Stomach (tissue), 9 donors: Measurements from ENCODE around the gene HSPB7. TPM values are rescaled to one million over a fixed set of nuclear protein-coding genes. Genes with fewer than 3 reads are reported as not detected.
"Not testable (repeated sequence)": the region's sequence is repeated elsewhere in the genome, so short reads cannot be mapped to it uniquely, and the experiment has no call there.

Experiments used
- DNase-seq, 2 donors: peaks; one replicate each; pipeline versions ENCODE4 v3.0.0 to v3.0.0-alpha.2; 2013 to 2019
- H3K27ac ChIP-seq, 5 donors: fragments of 200-600 bp in 4 of 5; sonication (generic) in 4 of 5; one replicate each; pipeline ENCODE4 v1.5.1; 2013 to 2019; ENCODE audit warnings: mild to moderate bottlenecking in 1 of 5, moderate library complexity in 1 of 5
- H3K27me3 ChIP-seq, 3 donors: fragments of 200-600 bp; sonication (generic); one replicate each; pipeline ENCODE4 v1.5.1; 2017 to 2019; ENCODE audit warnings: mixed run types in 1 of 3
- H3K36me3 ChIP-seq, 4 donors: fragments of 200-600 bp; sonication (generic); 1 replicate in 3 of 4; 2 replicates in 1 of 4; pipeline ENCODE4 v1.5.1; 2016 to 2019
- H3K4me1 ChIP-seq, 4 donors: fragments of 200-600 bp; sonication (generic); one replicate each; pipeline ENCODE4 v1.5.1; 2016 to 2019
- H3K4me3 ChIP-seq, 4 donors: fragments of 200-600 bp; sonication (generic) in 3 of 4; one replicate each; pipeline ENCODE4 v1.5.1; 2016 to 2019; ENCODE audit warnings: mild to moderate bottlenecking in 1 of 4
- H3K9me3 ChIP-seq, 4 donors: fragments of 200-600 bp; sonication (generic); one replicate each; pipeline ENCODE4 v1.5.1; 2016 to 2019
- EP300 ChIP-seq: sonication (generic); formaldehyde crosslinking; IDR thresholded peaks from one replicate; pipeline ENCODE4 v1.6.1; 2017; ENCODE audit warnings: antibody characterized with exemption
- POLR2A ChIP-seq, 4 donors: fragments of 450-650 bp; IDR thresholded peaks; one replicate each; pipeline ENCODE4 v1.6.1; 2016; ENCODE audit warnings: antibody characterized with exemption in 4 of 4, control low read depth in 2 of 4, mild to moderate bottlenecking in 1 of 4, moderate library complexity in 1 of 4
- POLR2AphosphoS5 ChIP-seq, 3 donors: sonication (generic); formaldehyde crosslinking; IDR thresholded peaks; one replicate each; pipeline ENCODE4 v1.6.1; 2016; ENCODE audit warnings: antibody characterized with exemption in 3 of 3
- WGBS, 5 donors: extraction: QIAGEN DNeasy Blood & Tissue Kit in 3 of 5; methylation state at CpG; one replicate each; pipeline versions ENCODE4 v1.1.5 to v1.1.7; 2013 to 2018; 5-methylcytosine and 5-hydroxymethylcytosine counted together
- intact Hi-C: fragments of 100-400 bp; cut with DNase I; formaldehyde crosslinking; loops from one replicate; pipeline ENCODE4 v1.15.1; 2023; ENCODE audit warnings: low total_unique reads
- polyA plus RNA-seq, 3 donors: library from polyadenylated mRNA; stranded (reverse); fragments of 200-250 nt; gene quantifications; one replicate each; pipeline ENCODE4 v1.2.3, GENCODE V29; 2013
- total RNA-seq, 5 donors: library from RNA; depleted of rRNA; stranded (reverse); fragments of >200 nt; gene quantifications; one replicate each; pipeline versions ENCODE4 v1.1.0 to v1.2.3, GENCODE V29; 2014 to 2016
- TF ChIP-seq, protein P1 (sequence below), 7 experiments: fragments of 450-650 bp in 4 of 7; fragments of 200-600 bp in 3 of 7; sonication (generic) in 3 of 7; IDR thresholded peaks; one replicate each; pipeline ENCODE4 v1.5.1; 2016 to 2019; ENCODE audit warnings: antibody characterized with exemption in 7 of 7, control low read depth in 2 of 7, mild to moderate bottlenecking in 1 of 7
- donor health status: healthy with polysubstance abuse.
- donor health status: Bipolar disorder and iron deficiency.
- donor health status: healthy.

The HSPB7 gene
- total and polyA plus RNA-seq, 8 donors = 9.9 to 83.5 (median 23.8) TPM

DNA sequence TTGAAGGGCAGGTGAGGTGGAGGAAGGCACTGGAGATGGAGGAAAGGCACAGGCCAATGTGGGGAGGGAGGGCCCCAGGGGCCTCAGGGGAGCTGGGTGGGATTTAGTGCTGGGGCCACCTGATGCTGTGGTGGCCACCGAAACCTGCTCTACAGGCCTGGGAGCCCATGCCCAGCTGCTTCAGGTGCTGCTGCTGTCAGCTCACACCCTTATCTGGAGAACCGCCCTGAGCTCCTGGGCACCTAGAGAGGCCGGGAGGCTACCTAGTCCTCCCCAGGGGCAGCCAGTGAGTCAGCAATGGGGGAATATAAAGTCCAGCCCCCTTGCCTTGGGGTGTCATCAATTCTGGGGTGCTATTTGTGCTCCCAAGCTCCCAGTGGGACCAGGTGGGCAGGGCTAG lies 43.4 kb upstream of the HSPB7 start:
- intact Hi-C loops = no loop called here
- peaks cover 9 to 12% (median 10%) of the 10 kb centered on the region in 4 donors for H3K4me1 ChIP-seq
- no peak overlapping the region for H3K4me3 ChIP-seq
- H3K27ac ChIP-seq = no peak overlapping the region
- no peaks in the 10 kb centered on the region for H3K36me3 ChIP-seq
- H3K27me3 ChIP-seq = no peaks in the 10 kb centered on the region
- peak in 1 of 2 donors; percentile 80 for DNase-seq
- WGBS, 5 donors = 31 to 86% (median 43%) methylated on average over 1 to 3 of the region's 3 CpGs
- no peak for TF ChIP-seq EP300
- no peak for TF ChIP-seq POLR2A (IDR thresholded peaks at IDR 0.05)
- no peak for TF ChIP-seq POLR2AphosphoS5 (IDR thresholded peaks at IDR 0.05)
- TF ChIP-seq, protein P1, sequence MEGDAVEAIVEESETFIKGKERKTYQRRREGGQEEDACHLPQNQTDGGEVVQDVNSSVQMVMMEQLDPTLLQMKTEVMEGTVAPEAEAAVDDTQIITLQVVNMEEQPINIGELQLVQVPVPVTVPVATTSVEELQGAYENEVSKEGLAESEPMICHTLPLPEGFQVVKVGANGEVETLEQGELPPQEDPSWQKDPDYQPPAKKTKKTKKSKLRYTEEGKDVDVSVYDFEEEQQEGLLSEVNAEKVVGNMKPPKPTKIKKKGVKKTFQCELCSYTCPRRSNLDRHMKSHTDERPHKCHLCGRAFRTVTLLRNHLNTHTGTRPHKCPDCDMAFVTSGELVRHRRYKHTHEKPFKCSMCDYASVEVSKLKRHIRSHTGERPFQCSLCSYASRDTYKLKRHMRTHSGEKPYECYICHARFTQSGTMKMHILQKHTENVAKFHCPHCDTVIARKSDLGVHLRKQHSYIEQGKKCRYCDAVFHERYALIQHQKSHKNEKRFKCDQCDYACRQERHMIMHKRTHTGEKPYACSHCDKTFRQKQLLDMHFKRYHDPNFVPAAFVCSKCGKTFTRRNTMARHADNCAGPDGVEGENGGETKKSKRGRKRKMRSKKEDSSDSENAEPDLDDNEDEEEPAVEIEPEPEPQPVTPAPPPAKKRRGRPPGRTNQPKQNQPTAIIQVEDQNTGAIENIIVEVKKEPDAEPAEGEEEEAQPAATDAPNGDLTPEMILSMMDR (IDR thresholded peaks at IDR 0.05) = no peak
- no peaks in the 10 kb centered on the region for H3K9me3 ChIP-seq

DNA sequence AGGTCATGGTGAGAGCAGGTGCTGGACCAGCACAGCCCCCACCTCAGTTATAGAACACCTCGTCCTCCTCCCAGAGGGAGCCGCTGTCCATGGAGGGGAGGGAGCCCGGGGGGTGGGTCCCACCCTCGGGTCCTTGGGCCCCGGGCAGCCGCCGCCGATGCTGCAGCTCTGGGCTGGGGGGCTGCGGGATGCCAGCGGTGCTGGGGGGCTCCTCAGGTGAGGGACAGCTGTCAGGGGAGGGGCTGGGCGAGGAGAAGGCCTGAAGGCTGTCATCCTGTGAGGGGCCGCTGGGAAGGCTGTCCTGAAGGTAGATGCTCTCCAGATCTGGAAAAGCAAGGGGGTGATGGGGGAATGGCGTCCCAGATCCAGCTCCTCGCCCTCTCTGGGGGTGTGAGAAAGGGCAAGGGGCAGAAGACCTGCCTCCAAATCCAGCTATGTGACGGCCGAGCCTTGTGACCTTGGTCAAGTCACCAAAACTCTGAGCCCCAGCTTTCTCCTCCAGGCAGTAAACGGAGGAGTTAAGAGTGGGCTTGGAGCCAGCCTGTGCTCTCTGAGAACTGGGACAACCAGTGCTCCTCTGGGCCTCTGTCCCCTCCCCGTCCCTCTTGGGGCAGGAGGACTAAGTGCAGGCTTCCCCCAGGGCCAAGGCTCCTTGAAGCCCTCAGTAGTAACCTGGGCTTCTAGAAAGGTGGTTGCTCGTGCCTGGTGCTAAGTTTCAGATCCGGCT lies 40.7 kb upstream of the HSPB7 start:
- H3K27me3 ChIP-seq, H3K4me3 ChIP-seq, H3K36me3 ChIP-seq, H3K27ac ChIP-seq, intact Hi-C loops, DNase-seq, H3K4me1 ChIP-seq, H3K9me3 ChIP-seq: not testable (repeated sequence)
- WGBS, 5 donors = 64 to 78% (median 74%) methylated on average over 9 to 17 of the region's 20 CpGs

DNA sequence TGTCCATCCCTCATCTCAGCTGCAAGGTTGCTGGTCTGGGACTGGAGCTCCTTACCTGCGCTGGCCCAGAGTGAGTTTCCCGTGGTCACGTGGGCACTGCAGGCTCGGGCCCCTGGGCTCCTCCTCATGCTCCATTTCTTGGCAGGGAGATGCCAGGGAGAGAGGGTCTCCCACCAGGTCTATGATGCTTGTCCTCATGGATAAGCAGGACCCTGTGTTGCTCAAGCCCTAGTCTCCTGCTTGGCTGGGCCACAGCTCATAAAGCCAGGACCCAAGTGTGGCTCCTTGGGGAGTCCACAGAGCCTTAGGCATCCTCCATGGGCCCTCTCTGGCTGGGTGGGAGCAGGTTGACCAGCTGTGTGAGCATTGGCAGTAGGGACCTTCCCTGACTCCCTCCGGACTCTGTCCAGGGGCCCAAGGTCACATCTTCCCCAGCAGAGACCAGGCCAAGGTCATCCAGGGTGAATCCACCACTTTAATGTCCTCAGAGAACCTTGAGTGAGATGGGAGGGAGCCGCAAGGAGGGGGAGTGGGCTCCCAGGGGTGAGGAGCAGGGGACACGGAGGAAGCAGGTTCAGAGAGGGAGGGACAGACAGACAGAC lies 39.6 kb upstream of the HSPB7 start:
- H3K36me3 ChIP-seq, intact Hi-C loops, H3K9me3 ChIP-seq, H3K4me3 ChIP-seq, H3K27ac ChIP-seq, H3K27me3 ChIP-seq, H3K4me1 ChIP-seq, DNase-seq: not testable (repeated sequence)
- 65 to 83% (median 70%) methylated on average over 3 to 7 of the region's 7 CpGs for WGBS, 5 donors

DNA sequence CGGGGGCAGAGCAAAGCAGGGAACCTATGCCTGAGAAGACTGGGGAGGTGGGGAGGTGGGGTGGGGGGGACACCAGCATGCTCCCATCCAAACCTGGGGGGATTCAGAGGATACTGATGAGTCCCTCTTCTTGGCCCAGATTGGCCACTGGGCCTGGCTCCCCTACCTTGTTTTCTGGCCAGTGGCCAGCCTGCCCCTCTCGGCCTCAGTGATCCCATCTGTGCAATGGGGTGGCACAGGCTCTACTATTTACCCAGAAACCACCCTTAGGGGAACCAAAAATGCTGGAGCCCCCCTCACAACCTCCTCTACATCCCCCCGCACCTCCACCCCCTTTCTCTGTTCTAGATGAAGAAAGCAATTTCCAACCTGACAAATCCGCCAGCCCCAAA lies 38.7 kb upstream of the HSPB7 start:
- H3K27ac ChIP-seq, H3K4me1 ChIP-seq, DNase-seq, intact Hi-C loops, H3K9me3 ChIP-seq, H3K27me3 ChIP-seq, H3K4me3 ChIP-seq, H3K36me3 ChIP-seq: not testable (repeated sequence)
- 48 to 82% (median 63%) methylated on average over 1 to 4 of the region's 4 CpGs for WGBS, 5 donors

DNA sequence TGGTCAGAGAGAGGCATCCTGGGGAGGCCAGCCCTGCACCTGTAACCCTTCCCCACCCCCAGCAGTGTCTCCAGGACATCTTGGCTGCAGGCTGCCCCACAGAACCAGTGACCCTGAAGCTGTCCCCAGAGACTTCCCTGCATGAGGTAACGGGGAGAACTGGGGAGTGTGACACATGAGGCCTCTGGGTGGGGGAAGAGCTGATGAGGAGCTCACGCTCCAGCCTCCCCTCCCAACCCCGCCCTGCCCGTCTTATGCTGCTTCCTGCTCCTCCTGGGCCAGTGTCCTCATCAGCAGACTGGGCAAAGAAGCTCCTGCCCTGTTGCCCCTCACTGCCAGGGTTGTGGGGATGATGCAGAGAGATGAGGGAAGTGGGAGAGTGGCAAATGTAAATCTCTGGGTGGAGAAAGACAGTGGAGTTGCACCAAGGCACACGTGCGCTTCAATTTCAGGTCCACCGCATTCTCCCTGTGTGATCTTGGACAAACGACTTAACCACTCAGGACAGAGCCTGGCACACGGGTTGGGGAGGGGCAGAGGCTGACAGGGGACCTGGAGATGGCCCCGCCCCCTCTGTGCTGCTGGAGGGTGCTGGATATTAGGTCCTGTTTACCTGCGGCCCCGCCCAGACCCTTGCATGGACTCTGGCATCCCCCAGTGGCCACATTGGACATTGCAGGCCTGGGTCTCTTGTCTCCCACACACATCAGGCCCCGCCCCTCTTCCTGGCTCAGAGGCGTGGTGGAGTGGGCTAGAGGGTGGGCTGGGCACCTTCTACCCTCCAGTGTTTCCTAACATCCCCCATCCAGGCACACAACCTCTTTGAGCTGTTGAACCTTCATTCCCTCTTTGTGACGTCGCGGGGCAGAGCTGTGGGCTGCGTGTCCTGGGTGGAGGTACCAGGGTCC lies 38.0 kb upstream of the HSPB7 start:
- Histone ChIP-seq H3K27me3 (no peaks in the 10 kb centered on the region), H3K4me3 (no peak overlapping the region), H3K36me3 (no peaks in the 10 kb centered on the region), H3K9me3 (no peaks in the 10 kb centered on the region), H3K4me1 (peaks cover 0 to 10% (median 8%) of the 10 kb centered on the region in 4 donors), H3K27ac (no peak overlapping the region)
- peak; percentile 95 for DNase-seq
- intact Hi-C loops = no loop called here
- 27 to 35% (median 34%) methylated on average over 16 to 18 of the region's 18 CpGs for WGBS, 5 donors
- TF ChIP-seq, protein P1 (IDR thresholded peaks at IDR 0.05) = peak in 5 of 7 experiments; percentile 95 to 97 (median 95)
- TF ChIP-seq POLR2A (IDR thresholded peaks at IDR 0.05) = no peak
